ENCODE measurements around the gene LHFPL4. TPM values are rescaled to one million over a fixed set of nuclear protein-coding genes. Genes with fewer than 3 reads are reported as not detected.

Gene LHFPL4
- total RNA-seq, 1 experiment from 2014 or later: 16.3 TPM

DNA sequence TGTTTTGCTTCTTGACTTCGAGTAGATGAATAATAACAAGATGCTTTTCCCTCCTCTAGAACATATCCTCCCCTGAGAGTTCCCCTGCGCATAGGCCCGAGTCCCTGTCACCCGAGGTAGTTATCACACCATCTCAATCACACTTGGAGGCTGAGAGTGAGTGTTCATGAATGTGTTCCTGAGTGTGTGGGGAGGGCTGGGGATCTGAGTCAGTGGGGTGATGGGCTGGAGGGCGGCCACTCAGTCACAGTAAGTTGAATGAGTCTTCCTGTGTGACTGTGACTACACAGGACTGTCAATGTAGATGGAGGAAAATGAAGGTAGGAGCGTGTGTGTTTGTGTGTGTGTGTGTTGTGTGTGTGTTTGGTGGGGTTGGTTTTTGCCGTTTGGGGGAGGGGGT lies 85.2 kb downstream of the LHFPL4 start:
- Histone ChIP-seq H3K79me2 (ENCODE audit: insufficient read depth, low read length) (no peaks in the 10 kb centered on the region; the same call in 1 of the 2 replicates), H4K5ac (ENCODE audit: insufficient read length, low read depth, low read length) (no peak overlapping the region), H3K9ac (ENCODE audit: extremely low read depth, insufficient read length, low read length) (no peak overlapping the region), H3K18ac (ENCODE audit: insufficient read length, low read depth, low read length) (no peak overlapping the region), H3K56ac (ENCODE audit: insufficient read length, low read depth, low read length) (no peak overlapping the region), H4K8ac (replicated peaks; ENCODE audit: insufficient read length, low read depth, low read length) (no peak overlapping the region), H2AK5ac (ENCODE audit: insufficient read length, low read length) (no peak overlapping the region), H2BK15ac (ENCODE audit: low read depth, low read length) (no peak overlapping the region), H3K4me2 (ENCODE audit: insufficient read depth, insufficient read length, low read length) (no peak overlapping the region), H4K20me1 (ENCODE audit: control insufficient read depth, insufficient read depth, insufficient read length) (no peaks in the 10 kb centered on the region), H3K4ac (ENCODE audit: low read depth, low read length) (no peak overlapping the region), H2AFZ (ENCODE audit: low read length) (no peak overlapping the region), H3K9me3 (ENCODE audit: control insufficient read depth, low read depth, low read length) (no peaks in the 10 kb centered on the region), H3T11ph (ENCODE audit: low read length) (no peak overlapping the region), H3K14ac (ENCODE audit: insufficient read depth, low read length) (no peak overlapping the region), H3K4me1 (ENCODE audit: insufficient read depth, low read length) (no peaks in the 10 kb centered on the region), H2BK5ac (ENCODE audit: insufficient read length, low read length) (no peak overlapping the region), H2BK20ac (ENCODE audit: low read depth, low read length, poor library complexity, severe bottlenecking) (no peak overlapping the region), H2BK12ac (ENCODE audit: insufficient read length, low read depth, low read length) (no peak overlapping the region), H4K91ac (ENCODE audit: insufficient read length, low read depth, low read length) (no peak overlapping the region), H3K23me2 (ENCODE audit: insufficient read length, low read depth, low read length, poor library complexity, severe bottlenecking) (no peaks in the 10 kb centered on the region), H3K27me3 (ENCODE audit: insufficient read depth, low read length) (no peaks in the 10 kb centered on the region), H3K23ac (ENCODE audit: insufficient read length, low read depth, low read length) (no peak overlapping the region), H3K79me1 (ENCODE audit: insufficient read depth, low read depth, low read length, poor library complexity, severe bottlenecking) (no peaks in the 10 kb centered on the region), H2BK120ac (ENCODE audit: low read depth, low read length, poor library complexity, severe bottlenecking) (no peak overlapping the region), H3K27ac (ENCODE audit: insufficient read length, low read depth, low read length) (no peak overlapping the region)
- 100% methylated on average over 2 of the region's 7 CpGs for WGBS (ENCODE audit: extremely low coverage, insufficient read length, low lambda C conversion rate)
- no peak for DNase-seq
- Mint-ChIP-seq H3K27me3 (ENCODE audit: low read depth) (no peaks in the 10 kb centered on the region), H3K4me1 (no peaks in the 10 kb centered on the region), H3K36me3 (ENCODE audit: insufficient read depth in 1 of 3, low read depth in 3 of 3) (peaks cover 61 to 90% (median 87%) of the 10 kb centered on the region in 3 experiments), H3K27ac (peak overlapping the region in 2 of 3 experiments; percentile 1 to 78; a peak in 4 of 7 replicates), H3K4me3 (no peak overlapping the region), H3K9me3 (no peaks in the 10 kb centered on the region)
- TF ChIP-seq CTCF (conservative IDR thresholded peaks at IDR 0.05): no peak

All from H9 (cell line).